Epithelial cell of esophagus (primary cell): Measurements from ENCODE around the gene COIL.

Source experiments
- DNase-seq: peaks from one replicate; pipeline ENCODE4 v3.0.0; 2010; ENCODE audit warnings: low read depth
- H3K4me3 ChIP-seq: 2 replicates; pipeline ENCODE4 v1.5.1; 2011; ENCODE audit warnings: mild to moderate bottlenecking, low read length, control low read depth
- CTCF ChIP-seq: IDR thresholded peaks from 2 replicates; pipeline ENCODE4 v1.5.1; 2011; ENCODE audit warnings: low read depth, mild to moderate bottlenecking, low read length, control low read depth, inconsistent platforms; ENCODE audit not compliant: insufficient read depth; ENCODE audit errors: missing control alignments

COIL gene

GRCh38 chr17:56909742-56910508 lies 50.9 kb downstream of the COIL start:
- no peak overlapping the region for H3K4me3 ChIP-seq
- DNase-seq: no peak
- no peak for TF ChIP-seq CTCF

GRCh38 chr17:56908001-56908542 lies 52.8 kb downstream of the COIL start:
- TF ChIP-seq CTCF: no peak
- no peak overlapping the region for H3K4me3 ChIP-seq
- peak; percentile 60 for DNase-seq

- no peak for DNase-seq
- no peak for TF ChIP-seq CTCF
- no peak overlapping the region for H3K4me3 ChIP-seq
Measured at GRCh38 chr17:56903560-56903959, 57.3 kb downstream of the COIL start.

- peak; percentile 70 for DNase-seq
- no peak overlapping the region for H3K4me3 ChIP-seq
- no peak for TF ChIP-seq CTCF
Measured at GRCh38 chr17:56902348-56902747, 58.5 kb downstream of the COIL start.

GRCh38 chr17:56899403-56899802 lies 61.4 kb downstream of the COIL start:
- H3K4me3 ChIP-seq: no peak overlapping the region
- DNase-seq: no peak
- TF ChIP-seq CTCF: no peak

- no peak overlapping the region for H3K4me3 ChIP-seq
- no peak for DNase-seq
- TF ChIP-seq CTCF: no peak
Measured at GRCh38 chr17:56898874-56899273, 62.0 kb downstream of the COIL start.

- no peak for DNase-seq
- no peak overlapping the region for H3K4me3 ChIP-seq
- TF ChIP-seq CTCF: no peak
Measured at GRCh38 chr17:56897646-56898424, 63.0 kb downstream of the COIL start.
